GM19395 (cell line): ENCODE results near the gene POTEG.
"Not testable (repeated sequence)": the region's sequence is repeated elsewhere in the genome, so short reads cannot be mapped to it uniquely, and the experiment has no call there.

Experiments used
- ATAC-seq: cut with Tn5 transposase; IDR thresholded peaks from one replicate; pipeline ENCODE4 v1.9.1; 2021; ENCODE audit warnings: mild to moderate bottlenecking, moderate library complexity; ENCODE audit not compliant: unreplicated experiment

Gene POTEG

GRCh38 chr14:19434241-19434640 lies at the start of gene POTEG:
TSS of gene POTEG (minus strand) at chr14:19434341. CDS start at chr14:19434289, 52 bp downstream.
- not testable (repeated sequence) for ATAC-seq

GRCh38 chr14:19482093-19482492 lies 48.0 kb upstream of the POTEG start:
- ATAC-seq, result not testable (repeated sequence)

GRCh38 chr14:19481421-19481820 lies 47.3 kb upstream of the POTEG start:
- ATAC-seq, result not testable (repeated sequence)

- not testable (repeated sequence) for ATAC-seq
Measured at GRCh38 chr14:19480491-19480890, 46.4 kb upstream of the POTEG start.

GRCh38 chr14:19445761-19446160 lies 11.6 kb upstream of the POTEG start:
- not testable (repeated sequence) for ATAC-seq

- not testable (repeated sequence) for ATAC-seq
Measured at GRCh38 chr14:19439826-19440225, 5.7 kb upstream of the POTEG start.

- ATAC-seq, result peak; percentile 62
Measured at GRCh38 chr14:19439219-19439618, 5.1 kb upstream of the POTEG start.

GRCh38 chr14:19437126-19437443 lies 2.9 kb upstream of the POTEG start:
- ATAC-seq, result not testable (repeated sequence)

- not testable (repeated sequence) for ATAC-seq
Measured at GRCh38 chr14:19436311-19437125, 2.4 kb upstream of the POTEG start.

- not testable (repeated sequence) for ATAC-seq
Measured at GRCh38 chr14:19435852-19436251, 1.7 kb upstream of the POTEG start.

GRCh38 chr14:19434891-19435290 lies 750 bp upstream of the POTEG start:
- ATAC-seq, result not testable (repeated sequence)

GRCh38 chr14:19433765-19434164 lies 376 bp downstream of the POTEG start:
- ATAC-seq, result not testable (repeated sequence)

GRCh38 chr14:19408519-19408918 lies 25.6 kb downstream of the POTEG start:
- not testable (repeated sequence) for ATAC-seq

- not testable (repeated sequence) for ATAC-seq
Measured at GRCh38 chr14:19402097-19402496, 32.0 kb downstream of the POTEG start.

- not testable (repeated sequence) for ATAC-seq
Measured at GRCh38 chr14:19394727-19395126, 39.4 kb downstream of the POTEG start.

GRCh38 chr14:19390230-19390629 lies 43.9 kb downstream of the POTEG start:
- ATAC-seq, result not testable (repeated sequence)

GRCh38 chr14:19388741-19389140 lies 45.4 kb downstream of the POTEG start:
- not testable (repeated sequence) for ATAC-seq

- not testable (repeated sequence) for ATAC-seq
Measured at GRCh38 chr14:19386996-19387395, 47.1 kb downstream of the POTEG start.

GRCh38 chr14:19386309-19386708 lies 47.8 kb downstream of the POTEG start:
- not testable (repeated sequence) for ATAC-seq

- ATAC-seq, result not testable (repeated sequence)
Measured at GRCh38 chr14:19384088-19384781, 49.9 kb downstream of the POTEG start.

GRCh38 chr14:19383008-19383584 lies 51.0 kb downstream of the POTEG start:
- ATAC-seq, result not testable (repeated sequence)

- ATAC-seq, result not testable (repeated sequence)
Measured at GRCh38 chr14:19380137-19380536, 54.0 kb downstream of the POTEG start.
